SW 1271 (cell line): Measurements from ENCODE around the gene TRPM3.

ENCODE experiments used
- DNase-seq, 2 experiments: peaks; one replicate each; lab custom pipeline; 2025; lab: John Stamatoyannopoulos, UW

TRPM3 gene

GRCh38 chr9:71097671-71098070 is 23.8 kb downstream of the TRPM3 start:
- no peak for DNase-seq

- no peak for DNase-seq
Observed at GRCh38 chr9:71096421-71097108, 24.9 kb downstream of the TRPM3 start.

- DNase-seq, result no peak
Observed at GRCh38 chr9:71094708-71095251, 26.6 kb downstream of the TRPM3 start.

GRCh38 chr9:71090896-71091295 is 30.5 kb downstream of the TRPM3 start:
- DNase-seq, result no peak

GRCh38 chr9:71079451-71079850 is 42.0 kb downstream of the TRPM3 start:
- no peak for DNase-seq

GRCh38 chr9:71076096-71076495 is 45.3 kb downstream of the TRPM3 start:
- no peak for DNase-seq

- DNase-seq, result no peak
Observed at GRCh38 chr9:71073494-71073893, 47.9 kb downstream of the TRPM3 start.

GRCh38 chr9:71072587-71072986 is 48.8 kb downstream of the TRPM3 start:
- DNase-seq, result no peak

GRCh38 chr9:71071633-71072032 is 49.8 kb downstream of the TRPM3 start:
- DNase-seq, result no peak

- DNase-seq, result no peak
Observed at GRCh38 chr9:71058660-71059059, 62.8 kb downstream of the TRPM3 start.

- no peak for DNase-seq
Observed at GRCh38 chr9:71052287-71052686, 69.1 kb downstream of the TRPM3 start.

- DNase-seq, result no peak
Observed at GRCh38 chr9:71048280-71048679, 73.1 kb downstream of the TRPM3 start.

GRCh38 chr9:71042448-71042990 is 78.9 kb downstream of the TRPM3 start:
- DNase-seq, result no peak

- no peak for DNase-seq
Observed at GRCh38 chr9:71037521-71037920, 83.9 kb downstream of the TRPM3 start.

GRCh38 chr9:71036501-71036900 is 84.9 kb downstream of the TRPM3 start:
- no peak for DNase-seq

- DNase-seq, result no peak
Observed at GRCh38 chr9:71032779-71033178, 88.6 kb downstream of the TRPM3 start.

GRCh38 chr9:71025728-71026127 is 95.7 kb downstream of the TRPM3 start:
- DNase-seq, result no peak

- no peak for DNase-seq
Observed at GRCh38 chr9:71025201-71025600, 96.2 kb downstream of the TRPM3 start.

GRCh38 chr9:71010258-71010657 is 111.2 kb downstream of the TRPM3 start:
- DNase-seq, result no peak

- DNase-seq, result no peak
Observed at GRCh38 chr9:71005456-71005855, 116.0 kb downstream of the TRPM3 start.

- DNase-seq, result no peak
Observed at GRCh38 chr9:71004196-71004595, 117.2 kb downstream of the TRPM3 start.

- DNase-seq, result no peak
Observed at GRCh38 chr9:71003346-71003745, 118.1 kb downstream of the TRPM3 start.

GRCh38 chr9:71001780-71002386 is 119.5 kb downstream of the TRPM3 start:
- peak in 1 of 2 experiments; percentile 21 for DNase-seq
